ENCODE measurements around the gene DCTN5.

- TF ChIP-seq EZH2 (IDR thresholded peaks at IDR 0.05; ENCODE audit: insufficient read depth, poor library complexity, severe bottlenecking), result no peak
- no peak for TF ChIP-seq EZH2phosphoT487 (IDR thresholded peaks at IDR 0.05; ENCODE audit: insufficient read depth, low read depth)
Observed at GRCh38 chr16:23716484-23716883, 75.2 kb downstream of the DCTN5 start.
